Stimulated activated CD4-positive, alpha-beta T cell treated with anti-CD3 and anti-CD28 coated beads, Interleukin-1b, Interleukin-23, amount 100 ng/mL, for 4 hours (primary cell): ENCODE measurements around the gene FAXDC2.

Experiments used
- DNase-seq, 2 donors: peaks; one replicate each; pipeline ENCODE4 v3.0.0-alpha.2; 2020; ENCODE audit warnings: low read depth in 2 of 2

Gene FAXDC2

GRCh38 chr5:154795235-154795596 is 55.2 kb downstream of the FAXDC2 start:
- DNase-seq = no peak

DNA sequence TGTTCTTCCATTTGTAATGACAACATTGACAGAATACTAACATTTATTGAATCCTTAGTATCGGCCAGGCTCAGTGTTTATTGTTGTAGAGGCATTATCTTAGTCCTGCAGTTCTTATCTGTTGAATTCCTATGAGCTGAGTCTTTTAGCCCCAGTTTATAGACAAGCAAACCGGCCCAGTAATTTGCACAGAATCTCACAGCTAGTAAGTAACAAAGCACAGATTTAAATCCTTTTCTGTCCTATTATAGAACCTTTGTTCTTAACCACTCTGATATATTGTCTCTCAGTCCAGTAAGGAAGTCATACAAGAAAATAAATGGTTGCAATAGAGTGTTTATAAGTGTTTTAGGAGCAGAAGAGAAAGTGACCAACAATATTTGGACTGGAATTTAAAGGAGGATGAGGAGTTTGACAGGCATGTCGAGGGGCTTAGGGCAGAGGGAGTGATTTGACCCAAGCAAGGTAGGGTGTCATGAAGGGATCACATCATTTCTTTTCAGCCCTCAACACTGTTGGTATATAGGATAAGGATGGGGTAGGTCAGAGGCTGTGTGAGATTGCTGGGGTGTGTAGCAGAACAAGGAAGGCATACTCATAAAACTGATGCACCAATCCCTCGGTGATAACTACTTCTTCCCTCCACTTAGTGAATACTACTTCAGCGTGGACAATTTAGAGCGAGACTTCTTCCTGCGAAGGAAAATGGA is 55.7 kb downstream of the FAXDC2 start:
- no peak for DNase-seq

GRCh38 chr5:154793599-154794524 is 56.5 kb downstream of the FAXDC2 start:
- no peak for DNase-seq

- no peak for DNase-seq
Observed at GRCh38 chr5:154791535-154791934, 58.9 kb downstream of the FAXDC2 start.

GRCh38 chr5:154788212-154788611 is 62.2 kb downstream of the FAXDC2 start:
- no peak for DNase-seq

GRCh38 chr5:154786414-154786813 is 64.0 kb downstream of the FAXDC2 start:
- no peak for DNase-seq

- no peak for DNase-seq
Observed at GRCh38 chr5:154784856-154785255, 65.5 kb downstream of the FAXDC2 start.

DNA sequence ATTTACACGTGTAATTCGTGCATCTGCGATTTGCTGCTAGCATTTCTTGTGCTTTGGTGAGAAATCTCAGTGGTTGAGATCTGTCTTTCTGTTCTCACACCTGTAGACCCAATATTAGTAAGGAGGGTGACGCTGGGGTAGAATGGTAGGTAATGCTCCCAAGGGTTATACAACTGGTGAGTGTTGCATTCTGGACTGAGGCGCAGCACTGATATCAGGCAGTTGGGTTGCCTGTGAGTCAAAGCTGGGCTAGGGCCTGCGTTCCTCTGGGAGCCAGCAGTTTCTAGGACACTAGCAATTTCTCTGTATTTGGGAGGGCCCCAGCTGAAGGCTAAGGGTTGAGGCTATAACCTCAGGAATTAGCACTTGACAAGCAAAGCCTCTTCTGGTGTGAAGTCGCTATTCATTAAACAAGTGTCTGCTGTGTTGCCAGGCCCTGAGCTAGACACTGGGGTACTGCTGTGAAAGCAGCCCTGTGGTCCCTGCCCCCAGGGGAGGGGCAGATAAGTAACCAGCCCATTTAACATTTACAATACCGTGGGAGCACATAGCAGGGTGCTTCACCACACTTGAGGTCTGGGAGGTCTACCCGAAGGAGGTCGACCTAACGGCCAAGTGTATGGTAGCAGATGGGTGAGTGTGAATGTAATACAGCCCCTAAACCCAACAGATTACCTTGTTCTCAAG is 66.5 kb downstream of the FAXDC2 start:
- no peak for DNase-seq

DNA sequence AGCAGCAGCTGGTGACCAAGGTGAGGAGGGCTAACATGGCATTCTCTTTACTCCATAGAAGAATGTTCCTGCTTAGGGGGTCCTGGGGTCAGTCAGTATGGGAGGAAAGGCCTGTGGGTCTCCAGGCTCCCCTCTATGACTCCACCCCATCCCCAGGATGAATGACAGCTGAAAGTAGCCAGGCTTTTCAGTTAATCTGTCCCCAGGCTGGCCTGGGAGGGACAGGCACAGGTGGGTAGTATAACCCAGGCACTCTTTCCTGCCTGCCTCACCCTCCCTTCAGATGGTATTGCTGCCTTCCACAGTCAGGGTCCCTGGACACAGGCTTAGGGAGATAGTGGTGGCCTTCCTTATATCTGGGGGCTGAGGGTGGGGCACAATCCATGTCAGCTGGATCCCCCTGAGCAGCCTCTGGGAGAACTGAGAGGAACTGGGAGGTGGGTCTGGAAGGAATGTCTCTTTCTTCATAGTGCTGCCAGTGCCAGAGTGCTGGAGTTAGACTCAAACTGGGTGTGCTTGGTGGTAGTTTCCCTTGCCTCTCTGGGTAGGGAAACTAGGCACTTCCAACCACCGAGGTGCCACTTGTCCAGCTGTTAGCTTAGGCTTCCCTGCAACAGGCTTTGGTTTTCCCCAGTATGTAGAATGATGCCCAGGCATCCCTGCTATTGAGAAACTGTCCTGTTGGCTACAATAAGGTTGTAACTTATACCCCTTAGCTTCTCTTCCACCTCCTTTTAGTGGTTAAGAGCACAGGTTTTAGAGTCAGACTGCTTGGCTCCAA is 67.4 kb downstream of the FAXDC2 start:
- DNase-seq = no peak

DNA sequence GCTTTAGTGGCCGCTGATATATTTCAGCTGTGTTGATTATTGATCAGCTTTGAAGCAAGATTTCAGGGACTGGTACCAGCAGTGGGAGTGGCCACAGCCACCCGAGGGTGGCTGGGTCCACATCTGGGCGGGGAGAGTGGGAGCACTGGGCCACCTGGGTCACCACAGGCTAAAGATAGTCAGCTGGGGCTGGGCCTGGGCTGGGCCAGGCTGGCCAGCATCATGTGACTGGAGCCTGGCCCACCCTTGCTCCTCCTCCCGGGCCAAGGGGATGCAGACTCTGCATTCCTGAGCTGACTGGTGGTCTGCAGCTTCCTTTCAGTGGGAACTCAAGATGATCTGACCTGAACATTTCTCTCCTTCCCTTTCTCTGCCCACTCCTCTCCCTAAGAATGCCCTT is 68.1 kb downstream of the FAXDC2 start:
- no peak for DNase-seq

DNA sequence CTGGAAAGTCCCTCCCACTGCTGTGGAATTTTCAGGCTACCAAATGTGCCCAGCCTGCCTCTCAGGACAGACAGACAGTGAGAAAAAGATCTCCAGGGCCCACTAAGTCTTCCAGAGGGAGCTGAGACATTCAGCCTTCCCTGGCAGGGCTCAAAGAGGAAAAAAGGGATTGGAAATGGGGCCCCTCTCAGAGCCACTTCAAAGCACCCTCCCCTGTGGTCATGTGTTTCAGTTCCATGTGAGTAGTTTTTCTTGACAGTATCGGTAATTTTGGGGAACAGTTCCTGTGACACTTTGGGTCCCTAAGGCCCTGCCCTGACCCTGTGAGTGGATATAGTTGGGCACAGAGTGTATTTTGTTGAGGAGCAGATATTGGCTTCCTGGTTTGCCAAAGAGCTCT is 70.3 kb downstream of the FAXDC2 start:
- no peak for DNase-seq

DNA sequence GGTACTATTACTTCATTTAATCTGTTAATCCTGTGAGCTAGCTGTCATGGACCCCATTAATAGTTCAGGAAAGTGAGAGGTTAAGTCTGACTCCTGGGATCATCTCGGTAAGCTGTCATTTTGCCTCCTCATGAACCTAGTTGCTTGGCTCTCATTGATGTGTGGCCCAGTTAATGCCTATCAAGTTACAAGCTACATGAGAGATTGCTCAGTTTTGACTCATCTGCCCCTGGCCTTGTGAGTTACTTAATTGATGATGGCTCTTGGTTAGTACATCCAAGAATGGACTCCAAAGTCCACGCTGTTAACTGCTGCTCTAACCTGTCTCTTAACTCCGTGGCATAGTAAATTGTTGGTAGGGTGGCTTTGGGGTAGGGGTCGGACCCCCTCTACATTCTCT is 71.3 kb downstream of the FAXDC2 start:
- DNase-seq = no peak

DNA sequence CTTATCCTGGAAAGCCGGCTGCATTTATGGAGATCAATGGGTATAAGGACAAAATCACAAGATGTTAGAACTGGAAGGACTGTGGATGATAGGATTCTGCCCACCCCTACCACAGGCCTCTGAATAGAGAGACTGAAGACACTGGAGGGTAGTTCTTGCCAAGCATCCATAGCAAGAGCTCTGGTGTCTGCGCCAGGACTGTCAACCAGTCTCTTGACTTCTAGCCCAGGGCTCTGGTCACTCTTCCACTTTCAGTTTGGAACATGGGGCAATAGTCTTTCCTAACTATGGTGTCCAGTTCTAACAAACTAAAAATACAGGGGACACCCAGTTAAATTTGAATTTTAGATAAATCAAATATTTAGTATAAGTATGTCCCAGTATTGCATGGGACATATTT is 71.9 kb downstream of the FAXDC2 start:
- no peak for DNase-seq

GRCh38 chr5:154776167-154776566 is 74.2 kb downstream of the FAXDC2 start:
- no peak for DNase-seq

GRCh38 chr5:154773326-154773725 is 77.1 kb downstream of the FAXDC2 start:
- DNase-seq = no peak

DNA sequence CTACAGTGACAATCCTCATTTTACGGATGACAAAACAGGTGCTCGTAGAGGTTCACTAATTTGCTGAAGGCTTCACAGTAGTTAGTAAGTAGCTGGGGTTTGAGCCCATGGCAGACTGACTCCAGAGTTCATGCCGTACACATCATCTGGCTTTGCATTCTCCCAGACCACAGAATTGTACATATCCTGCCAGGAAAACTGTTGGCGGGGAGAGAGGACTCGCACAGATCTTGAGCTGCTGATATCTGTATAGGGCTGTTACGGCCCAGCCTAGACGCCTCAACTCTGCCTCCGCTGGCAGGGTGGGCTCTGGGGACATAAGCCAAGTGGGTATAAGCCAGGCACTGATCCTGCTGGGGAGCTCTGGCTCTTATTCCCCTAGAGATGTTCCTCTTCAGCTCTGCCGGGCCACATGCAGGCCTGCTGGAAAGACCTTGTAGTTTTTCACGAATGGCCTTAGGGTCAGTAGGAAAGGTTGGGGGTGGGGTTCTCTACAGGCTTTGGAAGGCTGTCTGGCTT is 79.0 kb downstream of the FAXDC2 start:
- DNase-seq = no peak

- no peak for DNase-seq
Observed at GRCh38 chr5:154770111-154770510, 80.3 kb downstream of the FAXDC2 start.
